IMR-90 (cell line): ENCODE results near the gene TNNC2. TPM values are rescaled to one million over a fixed set of nuclear protein-coding genes. Genes with fewer than 3 reads are reported as not detected.

Experiments used
- ATAC-seq: fragments of 200-7000 bp; cut with Tn5 transposase; 2 replicates; pipeline ENCODE4 v1.9.1; 2020; ENCODE audit warnings: low read depth, mild to moderate bottlenecking, moderate library complexity
- BruUV-seq: library from RNA; stranded (reverse); fragments of 400-500 nt; replicated peaks from 2 replicates; lab custom pipeline; 2021; lab: Mats Ljungman, UMichigan
- CTCF ChIA-PET: fragments of 300-600 bp; formaldehyde crosslinking; extraction: SDS; loops from one replicate; lab custom pipeline; 2021; ENCODE audit warnings: antibody characterized with exemption; lab: Yijun Ruan, JAX
- POLR2A ChIA-PET: fragments of 300-600 bp; sonication (Branson Sonifier 250); formaldehyde crosslinking; loops from one replicate; lab custom pipeline; 2022; ENCODE audit warnings: antibody characterized with exemption; ENCODE audit not compliant: unreplicated experiment; lab: Charles Lee
- DNase-seq: peaks from one replicate; pipeline ENCODE4 v3.0.0; 2013
- H2AFZ ChIP-seq: replicated peaks from 2 replicates; pipeline ENCODE3; 2013; ENCODE audit warnings: low read length, mild to moderate bottlenecking; ENCODE audit not compliant: poor library complexity
- H2AK5ac ChIP-seq: 2 replicates; pipeline ENCODE4 v1.6.1; 2013; ENCODE audit warnings: low read depth, low read length, inconsistent platforms
- H2AK9ac ChIP-seq: replicated peaks from 2 replicates; pipeline ENCODE3; 2013; ENCODE audit warnings: mild to moderate bottlenecking, low read depth, low read length, moderate library complexity; ENCODE audit not compliant: poor library complexity
- H2BK120ac ChIP-seq: 2 replicates; pipeline ENCODE4 v1.6.1; 2013; ENCODE audit warnings: low read depth, low read length, inconsistent platforms
- H2BK15ac ChIP-seq: 3 replicates; pipeline ENCODE4 v1.6.1; 2013; ENCODE audit warnings: low read depth, low read length, inconsistent platforms
- H2BK20ac ChIP-seq: 2 replicates; pipeline ENCODE4 v1.6.1; 2013; ENCODE audit warnings: low read depth, mild to moderate bottlenecking, inconsistent platforms, low read length, moderate library complexity
- H2BK5ac ChIP-seq: 2 replicates; pipeline ENCODE4 v1.6.1; 2013; ENCODE audit warnings: mild to moderate bottlenecking, low read depth, low read length, inconsistent platforms; ENCODE audit not compliant: poor library complexity, severe bottlenecking
- H3K14ac ChIP-seq: replicated peaks from 2 replicates; pipeline ENCODE4 v1.6.1; 2013; ENCODE audit warnings: low read depth, low read length, inconsistent platforms
- H3K18ac ChIP-seq: 2 replicates; pipeline ENCODE4 v1.6.1; 2013; ENCODE audit warnings: low read depth, low read length, control low read depth
- H3K23ac ChIP-seq: 2 replicates; pipeline ENCODE4 v1.6.1; 2013; ENCODE audit warnings: low read depth, low read length, inconsistent platforms
- H3K27ac ChIP-seq: 2 replicates; pipeline ENCODE4 v1.5.1; 2013; ENCODE audit warnings: mild to moderate bottlenecking, control low read depth, low read length; ENCODE audit not compliant: insufficient read depth
- H3K27me3 ChIP-seq: 2 replicates; pipeline ENCODE4 v1.6.1; 2013; ENCODE audit warnings: low read length; ENCODE audit not compliant: control insufficient read depth, insufficient read depth
- H3K36me3 ChIP-seq: 2 replicates; pipeline ENCODE4 v1.6.1; 2013; ENCODE audit warnings: low read length, mixed read lengths; ENCODE audit not compliant: control insufficient read depth, insufficient read depth
- H3K4ac ChIP-seq: 2 replicates; pipeline ENCODE4 v1.6.1; 2013; ENCODE audit warnings: low read depth, low read length, inconsistent platforms
- H3K4me1 ChIP-seq: 2 replicates; pipeline ENCODE4 v1.6.1; 2013; ENCODE audit warnings: low read length, mixed read lengths; ENCODE audit not compliant: control insufficient read depth, insufficient read depth
- H3K4me2 ChIP-seq: 2 replicates; pipeline ENCODE4 v1.6.1; 2013; ENCODE audit warnings: low read depth, mild to moderate bottlenecking, control low read depth, low read length, moderate library complexity
- H3K4me3 ChIP-seq: 2 replicates; pipeline ENCODE4 v1.5.1; 2013; ENCODE audit warnings: low read depth, mild to moderate bottlenecking, control low read depth, low read length, moderate library complexity; ENCODE audit not compliant: insufficient read depth
- H3K56ac ChIP-seq: 2 replicates; pipeline ENCODE4 v1.6.1; 2013; ENCODE audit warnings: low read length, inconsistent platforms; ENCODE audit not compliant: insufficient read depth; ENCODE audit errors: extremely low read depth
- H3K79me1 ChIP-seq, 2 experiments: 2 replicates each; pipeline ENCODE4 v1.6.1; 2013; ENCODE audit warnings: low read length in 2 of 2, inconsistent platforms in 1 of 2, low read depth in 1 of 2
- H3K9ac ChIP-seq: 2 replicates; pipeline ENCODE4 v1.6.1; 2013; ENCODE audit warnings: low read depth, low read length, control low read depth
- H3K9me1 ChIP-seq: 2 replicates; pipeline ENCODE4 v1.6.1; 2013; ENCODE audit warnings: low read length, inconsistent platforms; ENCODE audit not compliant: insufficient read depth
- H3K9me3 ChIP-seq: 2 replicates; pipeline ENCODE4 v1.6.1; 2013; ENCODE audit warnings: low read length; ENCODE audit not compliant: control insufficient read depth, insufficient read depth
- H4K20me1 ChIP-seq: 2 replicates; pipeline ENCODE4 v1.6.1; 2013; ENCODE audit warnings: low read length, inconsistent platforms; ENCODE audit not compliant: insufficient read depth
- H4K5ac ChIP-seq: 2 replicates; pipeline ENCODE4 v1.6.1; 2013; ENCODE audit warnings: mild to moderate bottlenecking, low read depth, low read length, control low read depth
- H4K8ac ChIP-seq, 2 experiments: 2 replicates each; pipeline ENCODE4 v1.6.1; 2013; ENCODE audit warnings: low read depth in 2 of 2, low read length in 2 of 2, control low read depth in 1 of 2, inconsistent platforms in 1 of 2
- H4K91ac ChIP-seq: 2 replicates; pipeline ENCODE4 v1.6.1; 2013; ENCODE audit warnings: low read depth, low read length, inconsistent platforms; ENCODE audit not compliant: insufficient read depth
- BHLHE40 ChIP-seq: fragments of 150-350 bp; IDR thresholded peaks from 2 replicates; pipeline ENCODE4 v1.6.1; 2016; ENCODE audit warnings: mild to moderate bottlenecking, low read depth, low read length
- CEBPB ChIP-seq: IDR thresholded peaks from 2 replicates; pipeline ENCODE4 v1.6.1; 2012; ENCODE audit warnings: low read depth, low read length, improper control_type of control experiment
- CHD1 ChIP-seq: IDR thresholded peaks from 2 replicates; pipeline ENCODE4 v1.6.1; 2012; ENCODE audit warnings: low read depth, low read length, improper control_type of control experiment
- FOS ChIP-seq: fragments of 150-350 bp; IDR thresholded peaks from 2 replicates; pipeline ENCODE4 v1.6.1; 2016; ENCODE audit warnings: low read depth, low read length
- MAFK ChIP-seq: IDR thresholded peaks from 2 replicates; pipeline ENCODE4 v1.6.1; 2012; ENCODE audit warnings: low read depth, low read length, improper control_type of control experiment
- MAZ ChIP-seq: IDR thresholded peaks from 2 replicates; pipeline ENCODE4 v1.6.1; 2012; ENCODE audit warnings: low read depth, mild to moderate bottlenecking, low read length, improper control_type of control experiment, moderate library complexity, borderline replicate concordance
- MXI1 ChIP-seq: IDR thresholded peaks from 2 replicates; pipeline ENCODE4 v1.6.1; 2012; ENCODE audit warnings: low read depth, mild to moderate bottlenecking, low read length, moderate library complexity, borderline replicate concordance
- NFE2L2 ChIP-seq: fragments of 150-350 bp; IDR thresholded peaks from 2 replicates; pipeline ENCODE4 v1.6.1; 2016; ENCODE audit warnings: low read depth, mild to moderate bottlenecking, low read length
- POLR2A ChIP-seq: IDR thresholded peaks from 2 replicates; pipeline ENCODE4 v1.6.1; 2012; ENCODE audit warnings: mild to moderate bottlenecking, low read depth, low read length
- RAD21 ChIP-seq: IDR thresholded peaks from 2 replicates; pipeline ENCODE4 v1.6.1; 2012; ENCODE audit warnings: low read length, improper control_type of control experiment
- RCOR1 ChIP-seq: IDR thresholded peaks from 2 replicates; pipeline ENCODE4 v1.6.1; 2012; ENCODE audit warnings: mild to moderate bottlenecking, low read length, improper control_type of control experiment; ENCODE audit not compliant: insufficient replicate concordance
- RFX5 ChIP-seq: IDR thresholded peaks from 2 replicates; pipeline ENCODE4 v1.8.0; 2012; ENCODE audit warnings: low read depth, mild to moderate bottlenecking, low read length, moderate library complexity
- SMC3 ChIP-seq: fragments of 150-350 bp; IDR thresholded peaks from 2 replicates; pipeline ENCODE4 v1.6.1; 2016; ENCODE audit warnings: low read depth, mild to moderate bottlenecking, antibody characterized with exemption, low read length, moderate library complexity
- WGBS, 2 experiments: methylation state at CpG; one replicate each; pipeline versions ENCODE4 v1.1.5 to v1.1.7; 2013; ENCODE audit warnings: missing lambda C conversion rate in 2 of 2; ENCODE audit not compliant: insufficient read length in 1 of 2; ENCODE audit errors: extremely low coverage in 2 of 2; 5-methylcytosine and 5-hydroxymethylcytosine counted together
- dilution Hi-C: fragments of 300-500 bp; cut with HindIII; formaldehyde crosslinking; loops from one replicate; pipeline ENCODE4 v1.14.3; 2018; ENCODE audit warnings: low sequenced_read_pairs; ENCODE audit not compliant: unreplicated experiment
- in situ Hi-C: fragments of 300-500 bp; cut with MboI; formaldehyde crosslinking; loops from 3 replicates; pipeline ENCODE4 v1.14.3; 2019; ENCODE audit warnings: low sequenced_read_pairs, inconsistent platforms, mixed read lengths
- intact Hi-C: fragments of 100-400 bp; cut with micrococcal nuclease; formaldehyde crosslinking; loops from 2 replicates; pipeline ENCODE4 v1.10.0; 2022
- polyA plus RNA-seq, 3 experiments: library from polyadenylated mRNA; depleted of rRNA; stranded (reverse); fragments of >200 nt; gene quantifications; 2 replicates each; pipeline ENCODE4 v1.2.3, GENCODE V29; 2012; ENCODE audit warnings: low replicate concordance in 1 of 3
- total RNA-seq: library from RNA; depleted of rRNA; stranded (reverse); fragments of >200 nt; gene quantifications from 2 replicates; pipeline ENCODE4 v1.2.3, GENCODE V29; 2012
- TF ChIP-seq, protein P1 (sequence below): fragments of 150-350 bp; IDR thresholded peaks from 2 replicates; pipeline ENCODE4 v1.6.1; 2016; ENCODE audit warnings: low read depth, mild to moderate bottlenecking, low read length, moderate library complexity, borderline replicate concordance
- TF ChIP-seq, protein P2 (sequence below): fragments of 150-350 bp; IDR thresholded peaks from 2 replicates; pipeline ENCODE4 v1.6.1; 2017; ENCODE audit warnings: mild to moderate bottlenecking, antibody characterized with exemption, low read length, low read depth
- TF ChIP-seq, protein P3 (sequence below): conservative IDR thresholded peaks from 2 replicates; pipeline ENCODE4 v1.5.1; 2012; ENCODE audit warnings: mild to moderate bottlenecking, low read depth, low read length, improper control_type of control experiment

The TNNC2 gene
- total and polyA plus RNA-seq, 2 of the 4 experiments (the other 2 are of a cell fraction) = 0.46 TPM; not detected in 1

DNA sequence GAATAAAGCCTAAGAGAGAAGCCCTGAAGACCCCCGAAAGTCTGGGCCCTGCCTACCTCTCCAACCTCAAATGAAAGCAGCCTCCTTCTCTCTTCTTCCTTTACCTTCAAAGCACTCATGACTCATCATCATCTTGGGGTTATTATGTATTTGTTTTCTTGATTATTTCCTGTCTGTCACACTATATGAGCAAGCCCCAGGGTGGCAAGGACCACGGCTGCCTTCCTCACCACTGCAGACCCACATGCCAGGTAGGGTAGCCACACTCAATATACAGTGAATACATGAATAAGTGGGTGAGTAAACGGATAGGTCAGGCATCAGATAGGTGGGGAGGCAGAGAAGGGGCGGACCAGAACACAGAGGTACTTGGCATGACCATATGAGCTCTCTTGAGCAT is 44.2 kb downstream of the TNNC2 start:
- peaks cover 42% of the 10 kb centered on the region for H3K4me1 ChIP-seq
- H3K23ac ChIP-seq = no peak overlapping the region
- H3K14ac ChIP-seq = peak overlapping the region; percentile 24
- peak overlapping the region; percentile 57 for H2BK20ac ChIP-seq
- peak overlapping the region; percentile 96 for H3K18ac ChIP-seq
- peak overlapping the region; percentile 48 for H3K4ac ChIP-seq
- no peak overlapping the region for H3K56ac ChIP-seq
- H2BK15ac ChIP-seq = peak overlapping the region; percentile 79
- no peaks in the 10 kb centered on the region for H3K9me3 ChIP-seq
- POLR2A ChIA-PET = no interaction called here
- no peak overlapping the region for H3K4me3 ChIP-seq
- peaks cover 11% of the 10 kb centered on the region for H4K20me1 ChIP-seq
- H2AK5ac ChIP-seq = peak overlapping the region; percentile 92
- H3K79me1 ChIP-seq = no peaks in the 10 kb centered on the region
- H4K91ac ChIP-seq = peak overlapping the region; percentile 43; the same call in 1 of the 2 replicates
- peak overlapping the region; percentile 36; the same call in 1 of the 2 replicates for H3K27ac ChIP-seq
- TF ChIP-seq MAFK (no peak), NFE2L2 (no peak), FOS (no peak), RFX5 (no peak), MAZ (no peak), CHD1 (no peak), RAD21 (no peak), CEBPB (no peak), BHLHE40 (no peak), RCOR1 (no peak), MXI1 (no peak), SMC3 (no peak), POLR2A (no peak)
- TF ChIP-seq, protein P1, sequence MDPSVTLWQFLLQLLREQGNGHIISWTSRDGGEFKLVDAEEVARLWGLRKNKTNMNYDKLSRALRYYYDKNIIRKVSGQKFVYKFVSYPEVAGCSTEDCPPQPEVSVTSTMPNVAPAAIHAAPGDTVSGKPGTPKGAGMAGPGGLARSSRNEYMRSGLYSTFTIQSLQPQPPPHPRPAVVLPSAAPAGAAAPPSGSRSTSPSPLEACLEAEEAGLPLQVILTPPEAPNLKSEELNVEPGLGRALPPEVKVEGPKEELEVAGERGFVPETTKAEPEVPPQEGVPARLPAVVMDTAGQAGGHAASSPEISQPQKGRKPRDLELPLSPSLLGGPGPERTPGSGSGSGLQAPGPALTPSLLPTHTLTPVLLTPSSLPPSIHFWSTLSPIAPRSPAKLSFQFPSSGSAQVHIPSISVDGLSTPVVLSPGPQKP = no peak
- TF ChIP-seq, protein P2, sequence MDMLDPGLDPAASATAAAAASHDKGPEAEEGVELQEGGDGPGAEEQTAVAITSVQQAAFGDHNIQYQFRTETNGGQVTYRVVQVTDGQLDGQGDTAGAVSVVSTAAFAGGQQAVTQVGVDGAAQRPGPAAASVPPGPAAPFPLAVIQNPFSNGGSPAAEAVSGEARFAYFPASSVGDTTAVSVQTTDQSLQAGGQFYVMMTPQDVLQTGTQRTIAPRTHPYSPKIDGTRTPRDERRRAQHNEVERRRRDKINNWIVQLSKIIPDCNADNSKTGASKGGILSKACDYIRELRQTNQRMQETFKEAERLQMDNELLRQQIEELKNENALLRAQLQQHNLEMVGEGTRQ = no peak
- TF ChIP-seq, protein P3, sequence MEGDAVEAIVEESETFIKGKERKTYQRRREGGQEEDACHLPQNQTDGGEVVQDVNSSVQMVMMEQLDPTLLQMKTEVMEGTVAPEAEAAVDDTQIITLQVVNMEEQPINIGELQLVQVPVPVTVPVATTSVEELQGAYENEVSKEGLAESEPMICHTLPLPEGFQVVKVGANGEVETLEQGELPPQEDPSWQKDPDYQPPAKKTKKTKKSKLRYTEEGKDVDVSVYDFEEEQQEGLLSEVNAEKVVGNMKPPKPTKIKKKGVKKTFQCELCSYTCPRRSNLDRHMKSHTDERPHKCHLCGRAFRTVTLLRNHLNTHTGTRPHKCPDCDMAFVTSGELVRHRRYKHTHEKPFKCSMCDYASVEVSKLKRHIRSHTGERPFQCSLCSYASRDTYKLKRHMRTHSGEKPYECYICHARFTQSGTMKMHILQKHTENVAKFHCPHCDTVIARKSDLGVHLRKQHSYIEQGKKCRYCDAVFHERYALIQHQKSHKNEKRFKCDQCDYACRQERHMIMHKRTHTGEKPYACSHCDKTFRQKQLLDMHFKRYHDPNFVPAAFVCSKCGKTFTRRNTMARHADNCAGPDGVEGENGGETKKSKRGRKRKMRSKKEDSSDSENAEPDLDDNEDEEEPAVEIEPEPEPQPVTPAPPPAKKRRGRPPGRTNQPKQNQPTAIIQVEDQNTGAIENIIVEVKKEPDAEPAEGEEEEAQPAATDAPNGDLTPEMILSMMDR = no peak
- H3K36me3 ChIP-seq = no peaks in the 10 kb centered on the region
- H2BK120ac ChIP-seq = peak overlapping the region; percentile 61
- no TSS peak for BruUV-seq
- dilution Hi-C loops (no loop called here), intact Hi-C loops (no loop called here), in situ Hi-C loops (loop anchor here (25.0 kb wide), 3 partner anchors 746 to 1846 kb away; partner anchors contain the start of gene TTPAL)
- peak overlapping the region; percentile 65 for H2AK9ac ChIP-seq
- ATAC-seq = no peak
- DNase-seq = peak; percentile 18
- peaks cover 29% of the 10 kb centered on the region for H3K9me1 ChIP-seq
- H4K5ac ChIP-seq = peak overlapping the region; percentile 91
- H3K9ac ChIP-seq = peak overlapping the region; percentile 16; the same call in 1 of the 2 replicates
- H3K27me3 ChIP-seq = peaks cover 4% of the 10 kb centered on the region
- CTCF ChIA-PET = no interaction called here
- peak overlapping the region; percentile 10 to 57; a peak in 1 of 4 replicates for H4K8ac ChIP-seq
- WGBS, 2 experiments = 100% methylated on average over 1 of the region's 4 CpGs; no CpG with 5 or more reads in 1 of the 2 experiments
- H2AFZ ChIP-seq = no peak overlapping the region
- H2BK5ac ChIP-seq = peak overlapping the region; percentile 62
- no peak overlapping the region; the same call in 1 of the 2 replicates for H3K4me2 ChIP-seq
